ENCODE measurements around the gene CD38.
A peak's percentile ranks its signal among the peaks of the same experiment; 100 is the strongest.

Gene CD38

DNA sequence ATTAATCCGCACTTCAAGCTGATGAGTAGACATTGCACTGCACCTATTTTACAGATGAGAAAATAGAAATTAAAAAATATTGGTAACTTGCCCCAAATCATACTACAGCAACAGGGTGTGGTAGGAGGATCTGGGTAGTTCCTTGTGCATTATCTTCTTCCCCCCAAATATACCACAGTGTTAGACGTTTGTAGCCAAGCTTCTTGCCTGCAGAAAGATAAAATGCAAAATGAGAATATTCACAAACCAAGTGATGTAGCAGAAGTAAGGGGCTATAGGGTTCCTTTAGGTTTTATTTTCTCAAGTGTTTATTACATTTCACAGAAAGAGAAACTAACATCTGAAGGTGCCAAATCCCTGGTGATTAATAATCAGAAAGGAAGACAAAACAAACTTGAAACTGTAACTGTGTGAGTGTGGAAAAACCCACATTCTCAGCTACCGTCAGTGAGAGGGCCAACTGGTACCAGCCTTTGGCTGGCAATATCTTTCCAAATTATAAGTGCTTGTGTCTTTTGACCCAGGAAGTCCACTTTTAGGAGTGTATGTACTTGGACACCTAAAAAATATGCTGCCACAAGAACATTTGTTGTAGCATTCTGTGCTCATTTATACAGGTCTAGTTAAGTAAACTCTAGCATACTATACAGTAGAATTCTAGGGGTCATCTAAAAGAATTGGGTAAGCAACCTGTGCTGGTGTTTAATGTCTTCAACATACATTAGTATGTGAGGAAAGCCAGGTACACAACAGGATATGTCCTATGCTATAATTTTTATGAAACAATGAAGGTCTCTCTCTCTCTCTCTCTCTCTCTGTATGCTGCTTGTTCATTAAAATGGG lies 6.7 kb upstream of the CD38 start:
- H3K36me3 Mint-ChIP-seq (ENCODE audit: low read depth): peaks cover 18% of the 10 kb centered on the region
- H3K27ac Mint-ChIP-seq: peak overlapping the region; percentile 80
- H3K4me3 Mint-ChIP-seq: peak overlapping the region; percentile 62
- H3K9me3 Mint-ChIP-seq: no peaks in the 10 kb centered on the region
- H3K27me3 Mint-ChIP-seq (ENCODE audit: low read depth): no peaks in the 10 kb centered on the region
- H3K4me1 Mint-ChIP-seq (ENCODE audit: low read depth): peaks cover 72% of the 10 kb centered on the region
- no peak for DNase-seq (ENCODE audit: low spot score)

DNA sequence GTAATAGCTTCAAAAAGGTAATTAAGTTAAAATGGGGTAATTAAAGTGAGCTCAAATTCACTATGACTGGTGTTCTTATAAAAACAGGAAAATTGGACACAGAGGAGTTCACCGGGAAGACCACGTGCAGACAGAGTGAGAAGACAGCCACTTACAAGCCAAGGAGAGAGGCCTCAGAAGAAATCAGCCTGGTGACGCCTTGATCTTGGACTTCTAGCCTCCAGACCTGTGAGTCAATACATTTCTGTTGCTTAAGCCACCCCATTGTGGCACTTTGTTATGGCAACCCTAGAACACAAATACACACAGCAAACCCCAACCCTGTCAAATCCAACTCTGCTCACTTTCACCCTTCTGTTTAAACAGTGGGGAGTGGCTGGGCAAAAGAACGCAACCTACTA lies 4.1 kb upstream of the CD38 start:
- H3K27me3 Mint-ChIP-seq (ENCODE audit: low read depth): no peaks in the 10 kb centered on the region
- H3K4me1 Mint-ChIP-seq (ENCODE audit: low read depth): peaks cover 74% of the 10 kb centered on the region
- H3K27ac Mint-ChIP-seq: peak overlapping the region; percentile 2
- H3K9me3 Mint-ChIP-seq: no peaks in the 10 kb centered on the region
- peaks cover 15% of the 10 kb centered on the region for H3K36me3 Mint-ChIP-seq (ENCODE audit: low read depth)
- peak; percentile 42 for DNase-seq (ENCODE audit: low spot score)
- H3K4me3 Mint-ChIP-seq: no peak overlapping the region

DNA sequence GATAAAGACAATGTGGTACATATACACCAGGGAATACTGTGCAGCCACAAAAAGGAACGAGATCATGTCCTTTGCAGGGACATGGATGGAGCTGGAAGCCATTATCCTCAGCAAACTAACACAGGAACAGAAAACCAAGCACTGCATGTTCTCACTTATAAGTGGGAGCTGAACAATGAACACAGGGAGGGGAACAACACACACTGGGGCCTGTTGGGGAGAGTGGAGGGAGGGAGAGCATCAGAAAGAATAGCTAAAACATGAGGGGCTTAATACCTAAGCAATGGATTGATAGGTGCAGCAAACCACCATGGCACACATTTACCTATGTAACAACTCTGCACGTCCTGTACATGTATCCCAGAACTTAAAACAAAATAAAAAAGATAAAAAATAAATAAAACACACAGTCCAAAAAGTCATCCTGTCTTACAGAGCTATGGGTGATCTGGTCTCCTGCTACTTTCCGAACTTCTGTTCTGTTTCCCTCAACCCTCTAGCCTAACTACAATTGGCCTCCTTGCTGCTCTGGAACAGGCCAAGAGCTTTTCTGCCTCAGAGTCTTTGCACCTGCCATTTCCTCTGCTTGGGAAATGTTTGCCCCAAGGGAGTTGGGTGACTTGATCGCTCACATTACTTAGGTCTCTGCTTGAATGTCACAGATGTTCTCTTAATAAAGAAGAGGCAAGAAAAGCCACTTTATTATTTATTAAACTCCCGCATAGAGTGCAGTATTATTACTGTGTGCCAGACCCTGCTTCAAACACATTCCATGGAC lies 1.1 kb upstream of the CD38 start:
- Mint-ChIP-seq H3K4me3 (peak overlapping the region; percentile 90), H3K9me3 (no peaks in the 10 kb centered on the region), H3K27me3 (ENCODE audit: low read depth) (no peaks in the 10 kb centered on the region), H3K27ac (peak overlapping the region; percentile 85), H3K36me3 (ENCODE audit: low read depth) (peaks cover 44% of the 10 kb centered on the region), H3K4me1 (ENCODE audit: low read depth) (peaks cover 71% of the 10 kb centered on the region)
- no peak for DNase-seq (ENCODE audit: low spot score)

DNA sequence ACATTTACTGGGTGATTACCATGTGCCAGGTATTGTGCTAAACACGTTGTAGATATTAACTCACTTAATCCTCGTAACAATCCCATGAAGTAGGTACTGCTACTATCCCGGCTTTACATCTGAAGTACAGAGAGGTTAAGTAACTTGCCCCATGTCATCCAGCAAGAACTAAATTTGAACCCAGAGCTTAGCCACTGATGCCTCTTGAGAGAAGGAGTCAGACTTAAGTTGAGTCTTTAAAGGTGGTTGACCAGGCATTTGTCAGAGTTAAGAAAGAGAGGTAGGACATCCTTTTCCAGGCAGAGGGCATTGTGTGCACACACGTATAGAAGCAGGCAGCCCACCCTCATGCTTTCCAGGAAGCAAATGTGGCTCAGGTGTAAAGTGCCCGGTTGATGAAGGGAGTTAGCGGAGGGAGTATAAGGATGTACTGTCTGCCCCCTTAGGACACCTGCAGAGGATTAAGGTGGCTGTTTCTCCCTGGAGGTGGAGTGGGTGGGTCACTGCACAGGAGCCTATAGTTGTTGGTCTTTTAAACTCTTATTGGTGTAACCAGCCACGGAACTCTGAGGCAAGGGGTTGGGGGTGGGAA lies 335 bp upstream of the CD38 start:
- Mint-ChIP-seq H3K4me1 (ENCODE audit: low read depth) (peaks cover 70% of the 10 kb centered on the region), H3K4me3 (peak overlapping the region; percentile 90), H3K36me3 (ENCODE audit: low read depth) (peaks cover 51% of the 10 kb centered on the region), H3K27ac (peak overlapping the region; percentile 85), H3K27me3 (ENCODE audit: low read depth) (no peaks in the 10 kb centered on the region), H3K9me3 (no peaks in the 10 kb centered on the region)
- no peak for DNase-seq (ENCODE audit: low spot score)

DNA sequence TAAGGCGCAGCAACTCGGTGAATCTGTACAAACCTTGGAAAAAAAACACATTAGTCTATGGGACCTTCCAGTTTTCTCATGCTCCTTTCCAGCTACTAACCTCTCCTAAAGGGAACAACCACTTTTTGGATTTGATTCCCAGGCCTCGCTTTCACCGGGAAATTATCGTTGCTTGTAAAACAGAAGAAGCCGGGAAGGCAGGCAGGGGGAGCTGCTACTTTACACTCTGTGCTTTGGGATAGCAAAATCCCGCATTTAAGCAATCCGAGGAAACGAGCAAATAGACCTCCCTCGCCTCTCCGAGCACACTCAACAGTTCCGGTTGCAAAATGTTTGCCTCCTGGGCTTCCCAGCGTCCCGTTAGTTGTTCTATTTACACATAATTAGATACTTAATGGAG lies 1.2 kb downstream of the CD38 start:
- Mint-ChIP-seq H3K9me3 (no peaks in the 10 kb centered on the region), H3K4me3 (peak overlapping the region; percentile 90), H3K4me1 (ENCODE audit: low read depth) (peaks cover 72% of the 10 kb centered on the region), H3K36me3 (ENCODE audit: low read depth) (peaks cover 58% of the 10 kb centered on the region), H3K27ac (peak overlapping the region; percentile 87), H3K27me3 (ENCODE audit: low read depth) (no peaks in the 10 kb centered on the region)
- DNase-seq (ENCODE audit: low spot score): no peak

DNA sequence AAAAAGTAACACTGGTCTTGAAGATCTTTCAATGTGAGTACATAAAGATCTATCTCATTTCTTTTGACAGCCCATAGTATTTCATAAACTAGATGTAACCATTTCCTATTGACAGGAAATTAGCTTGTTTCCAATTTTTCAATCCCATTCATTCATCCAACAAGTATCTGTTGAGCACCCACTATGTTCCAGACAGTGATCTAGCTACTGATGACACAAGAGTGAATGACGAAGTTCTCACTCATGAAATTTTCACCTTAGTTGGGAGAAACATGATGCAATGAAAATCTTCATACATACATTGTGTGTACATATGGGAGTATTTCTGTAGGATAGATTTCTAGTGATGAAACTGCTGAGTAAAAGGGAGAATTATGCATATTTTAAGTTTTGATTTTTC lies 1.7 kb downstream of the CD38 start:
- Mint-ChIP-seq H3K4me1 (ENCODE audit: low read depth) (peaks cover 70% of the 10 kb centered on the region), H3K4me3 (peak overlapping the region; percentile 90)
- DNase-seq (ENCODE audit: low spot score): no peak

DNA sequence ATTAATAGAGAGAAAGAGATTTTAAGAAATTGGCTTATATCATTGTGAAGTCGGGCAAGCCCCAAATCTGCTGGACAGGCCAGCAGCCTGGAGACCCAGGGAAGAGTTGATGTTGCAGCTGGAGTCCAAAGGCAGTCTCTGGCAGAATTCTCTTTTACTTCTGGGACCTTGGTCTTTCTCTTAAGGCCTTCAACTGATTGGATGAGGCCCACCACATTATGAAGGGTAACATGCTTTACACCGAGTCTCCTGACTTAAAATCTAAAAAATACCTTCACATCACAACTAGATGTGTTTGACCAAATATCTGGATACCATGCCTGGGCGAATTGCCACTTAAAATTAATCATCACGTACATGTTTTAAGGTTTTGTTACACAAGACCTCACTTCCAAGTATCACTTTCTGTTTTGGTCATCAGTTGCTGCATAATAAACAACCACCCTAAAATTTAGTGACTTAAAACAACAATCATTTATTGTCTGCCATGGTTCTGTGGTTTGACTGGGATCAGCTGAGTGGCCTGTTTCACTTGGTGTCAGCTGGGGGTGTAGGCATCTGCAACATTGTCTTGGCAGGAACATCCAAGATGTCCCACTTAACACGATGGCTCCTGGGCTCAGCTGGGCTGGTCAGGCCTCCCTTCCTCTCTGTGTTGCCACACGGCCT lies 3.4 kb downstream of the CD38 start:
- DNase-seq (ENCODE audit: low spot score): peak; percentile 69
- peaks cover 66% of the 10 kb centered on the region for H3K4me1 Mint-ChIP-seq (ENCODE audit: low read depth)
- H3K27me3 Mint-ChIP-seq (ENCODE audit: low read depth): no peaks in the 10 kb centered on the region
- H3K36me3 Mint-ChIP-seq (ENCODE audit: low read depth): peaks cover 77% of the 10 kb centered on the region
- H3K27ac Mint-ChIP-seq: peak overlapping the region; percentile 84
- peaks cover 6% of the 10 kb centered on the region for H3K9me3 Mint-ChIP-seq
- peak overlapping the region; percentile 90 for H3K4me3 Mint-ChIP-seq

More for the DNA sequence above, 1.7 kb downstream of the CD38 start:
- Mint-ChIP-seq H3K27me3 (ENCODE audit: low read depth) (no peaks in the 10 kb centered on the region), H3K9me3 (no peaks in the 10 kb centered on the region), H3K27ac (peak overlapping the region; percentile 87), H3K36me3 (ENCODE audit: low read depth) (peaks cover 63% of the 10 kb centered on the region)

DNA sequence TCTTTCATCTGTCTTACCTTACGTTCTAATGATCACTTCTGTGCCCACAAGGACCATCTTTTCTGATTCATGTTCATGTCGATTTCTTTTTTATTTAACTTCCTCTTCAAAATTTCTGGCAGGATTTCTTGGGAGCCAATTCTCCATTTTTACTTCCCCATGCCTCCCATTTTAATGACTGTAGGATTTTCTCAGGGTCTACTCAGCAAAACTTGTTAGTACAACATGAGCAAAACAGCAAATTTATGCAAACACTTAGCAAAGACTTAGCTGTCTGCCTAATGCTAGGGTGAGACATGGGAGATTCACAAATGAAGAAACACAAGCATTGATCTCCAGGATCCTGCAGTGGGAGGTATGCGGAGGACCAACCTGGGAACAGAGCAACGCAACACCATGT lies 5.5 kb downstream of the CD38 start:
- H3K27ac Mint-ChIP-seq: no peak overlapping the region
- peak overlapping the region; percentile 37 for H3K4me3 Mint-ChIP-seq

DNA sequence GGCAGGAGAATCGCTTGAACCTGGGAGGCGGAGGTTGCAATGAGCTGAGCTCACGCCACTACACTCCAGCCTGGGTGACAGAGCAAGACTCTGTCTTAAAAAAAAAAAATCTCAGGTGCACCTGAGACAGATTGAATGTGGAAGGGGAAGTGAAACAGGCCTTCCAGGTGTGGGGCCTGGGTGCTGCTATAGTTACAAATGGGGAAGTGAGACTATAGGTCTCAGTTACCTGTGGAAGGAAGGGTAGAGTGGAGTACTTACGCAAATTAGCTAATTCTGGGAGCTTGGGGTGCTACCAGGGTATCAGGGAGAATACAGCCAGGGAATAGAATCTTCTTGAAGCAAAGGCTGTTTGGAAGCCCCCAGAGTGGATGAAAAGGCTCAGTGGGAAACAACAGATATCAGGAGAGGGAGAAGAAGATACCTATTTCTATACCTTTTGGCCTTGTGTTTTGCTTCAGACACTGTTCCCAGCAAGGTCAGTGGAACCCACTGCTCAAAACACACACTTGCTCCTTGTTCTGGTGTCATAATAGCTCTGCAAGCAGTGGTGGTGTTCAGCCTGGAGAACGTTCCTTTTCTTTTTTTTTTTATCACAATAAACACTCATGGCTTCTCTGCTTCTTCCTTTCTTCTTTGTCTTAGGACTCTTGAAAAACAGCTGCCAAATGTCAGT lies 7.0 kb downstream of the CD38 start:
- Mint-ChIP-seq H3K4me3 (peak overlapping the region; percentile 23), H3K36me3 (ENCODE audit: low read depth) (peaks cover 89% of the 10 kb centered on the region), H3K27ac (no peak overlapping the region), H3K4me1 (ENCODE audit: low read depth) (peaks cover 61% of the 10 kb centered on the region), H3K27me3 (ENCODE audit: low read depth) (no peaks in the 10 kb centered on the region), H3K9me3 (peaks cover 6% of the 10 kb centered on the region)
- no peak for DNase-seq (ENCODE audit: low spot score)

More for the DNA sequence above, 5.5 kb downstream of the CD38 start:
- no peak for DNase-seq (ENCODE audit: low spot score)
- Mint-ChIP-seq H3K9me3 (peaks cover 6% of the 10 kb centered on the region), H3K4me1 (ENCODE audit: low read depth) (peaks cover 63% of the 10 kb centered on the region), H3K36me3 (ENCODE audit: low read depth) (peaks cover 92% of the 10 kb centered on the region), H3K27me3 (ENCODE audit: low read depth) (no peaks in the 10 kb centered on the region)

DNA sequence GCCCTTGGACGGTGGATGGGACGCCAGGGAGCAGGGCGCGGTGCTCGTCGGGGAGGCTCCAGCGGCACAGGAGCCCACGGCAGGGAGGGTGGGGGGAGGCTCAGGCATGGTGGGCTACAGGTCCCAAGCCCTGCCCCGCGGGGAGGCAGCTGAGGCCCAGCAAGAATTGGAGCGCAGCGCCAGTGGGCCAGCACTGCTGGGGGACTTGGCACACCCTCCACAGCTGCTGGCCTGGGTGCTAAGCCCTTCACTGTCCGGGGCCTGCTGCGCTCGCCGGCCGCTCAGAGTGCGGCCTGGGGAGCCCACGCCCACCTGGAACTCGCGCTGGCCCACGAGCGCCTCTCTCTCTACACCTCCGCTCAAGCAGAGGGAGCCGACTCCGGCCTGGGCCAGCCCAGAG lies 8.6 kb downstream of the CD38 start:
- Mint-ChIP-seq H3K4me3 (no peak overlapping the region), H3K4me1 (ENCODE audit: low read depth) (peaks cover 46% of the 10 kb centered on the region), H3K9me3 (peaks cover 6% of the 10 kb centered on the region), H3K27ac (no peak overlapping the region), H3K27me3 (ENCODE audit: low read depth) (no peaks in the 10 kb centered on the region), H3K36me3 (ENCODE audit: low read depth) (peaks cover 74% of the 10 kb centered on the region)
- DNase-seq (ENCODE audit: low spot score): no peak

DNA sequence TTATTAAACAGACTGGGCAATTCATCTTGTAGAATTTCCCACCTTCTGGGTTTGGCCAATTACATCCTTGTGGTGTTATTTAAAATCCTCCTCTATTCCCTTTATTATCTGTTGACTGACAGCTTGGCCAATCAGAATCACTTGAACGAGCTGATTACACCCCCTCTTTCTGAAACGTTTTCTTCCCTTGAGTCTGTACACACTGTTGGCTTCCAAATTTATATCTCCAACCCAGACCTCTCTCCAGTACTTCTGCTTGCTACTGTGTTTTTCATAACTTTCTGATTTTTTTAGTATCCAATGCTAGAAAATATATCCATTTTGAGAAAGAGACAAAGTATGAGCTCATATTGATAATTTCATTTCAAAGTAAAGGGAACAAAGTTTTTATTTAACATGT lies 14.8 kb downstream of the CD38 start:
- DNase-seq (ENCODE audit: low spot score): no peak
- Mint-ChIP-seq H3K9me3 (no peaks in the 10 kb centered on the region), H3K36me3 (ENCODE audit: low read depth) (peaks cover 52% of the 10 kb centered on the region), H3K4me3 (no peak overlapping the region), H3K27ac (no peak overlapping the region), H3K27me3 (ENCODE audit: low read depth) (no peaks in the 10 kb centered on the region), H3K4me1 (ENCODE audit: low read depth) (peaks cover 43% of the 10 kb centered on the region)

DNA sequence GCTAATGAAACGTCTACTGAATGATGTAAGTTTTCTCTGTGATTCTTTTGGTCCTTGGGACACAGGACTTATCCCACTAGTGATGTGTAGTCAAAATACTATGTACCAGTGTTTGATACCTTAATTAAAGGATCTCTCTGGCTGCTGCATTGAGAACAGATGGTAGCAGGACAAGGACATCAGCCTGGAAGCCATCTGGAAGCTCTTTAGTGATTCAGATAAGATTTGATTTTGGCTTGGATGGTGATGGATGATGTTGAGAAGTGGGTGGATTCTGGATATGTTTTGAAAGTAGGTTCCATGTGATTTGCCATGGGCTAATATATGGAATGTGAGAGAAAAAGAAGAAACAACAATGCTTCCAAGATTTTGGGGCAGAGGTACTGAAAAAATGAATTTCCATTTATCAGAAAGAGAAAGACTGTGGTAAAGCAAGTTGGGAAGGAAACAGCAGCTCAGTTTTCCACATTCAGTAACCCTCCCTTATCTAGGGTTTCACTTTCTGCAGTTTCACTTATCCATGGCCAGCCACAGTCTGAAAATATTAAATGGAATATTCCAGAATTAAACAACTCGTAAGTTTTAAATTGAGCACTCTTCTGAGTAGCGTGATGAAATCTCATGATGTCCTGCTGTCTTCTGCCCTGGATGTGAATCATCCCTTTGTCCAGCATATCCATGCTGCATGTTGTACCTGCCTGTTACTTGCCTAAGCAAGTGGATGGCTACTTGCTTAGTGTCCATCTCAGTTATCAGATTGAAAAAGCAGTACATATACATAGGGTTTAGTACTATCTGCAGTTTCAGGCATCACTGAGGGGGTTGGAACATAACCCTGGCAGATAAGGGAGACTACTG lies 15.6 kb downstream of the CD38 start:
- no peak for DNase-seq (ENCODE audit: low spot score)
- Mint-ChIP-seq H3K9me3 (no peaks in the 10 kb centered on the region), H3K4me1 (ENCODE audit: low read depth) (peaks cover 44% of the 10 kb centered on the region), H3K4me3 (peak overlapping the region; percentile 43), H3K27ac (peak overlapping the region; percentile 83), H3K36me3 (ENCODE audit: low read depth) (peaks cover 52% of the 10 kb centered on the region), H3K27me3 (ENCODE audit: low read depth) (no peaks in the 10 kb centered on the region)
